HL-60 (cell line): ENCODE data around the gene P4HA1.

ENCODE experiments used
- CTCF ChIP-seq: IDR thresholded peaks from one replicate; pipeline ENCODE4 v1.5.1; 2011; ENCODE audit warnings: low read length, control low read depth, inconsistent platforms; ENCODE audit not compliant: insufficient read depth
- POLR2AphosphoS5 ChIP-seq: IDR thresholded peaks from 2 replicates; pipeline ENCODE4 v1.6.1; 2012; ENCODE audit warnings: low read depth
- REST ChIP-seq: IDR thresholded peaks from 2 replicates; pipeline ENCODE4 v1.6.1; 2012; ENCODE audit warnings: low read depth; ENCODE audit not compliant: insufficient replicate concordance

GRCh38 chr10:73094986-73095480 is 1.6 kb downstream of the P4HA1 start:
- TF ChIP-seq CTCF (no peak), POLR2AphosphoS5 (no peak), REST (no peak)
